Right ventricle myocardium superior (tissue), 1 donor: ENCODE results near the gene PCP4L1. TPM values are rescaled to one million over a fixed set of nuclear protein-coding genes. Genes with fewer than 3 reads are reported as not detected.
"Not testable (repeated sequence)": the region's sequence is repeated elsewhere in the genome, so short reads cannot be mapped to it uniquely, and the experiment has no call there.

Source experiments
- ATAC-seq: fragments of 200-7000 bp; cut with Tn5 transposase; one replicate; pipeline ENCODE4 v1.9.1; 2020; ENCODE audit warnings: mild to moderate bottlenecking; ENCODE audit not compliant: poor library complexity
- DNase-seq: peaks from one replicate; pipeline ENCODE4 v3.0.0-alpha.2; 2020
- intact Hi-C: fragments of 100-400 bp; cut with DNase I; formaldehyde crosslinking; loops from one replicate; pipeline ENCODE4 v1.11.2; 2022
- long read RNA-seq: library from polyadenylated mRNA; unstranded; transcript quantifications from one replicate; pipeline ENCODE4 v2.0.0, GENCODE V29; 2021
- total RNA-seq: library from RNA; stranded (reverse); fragmentation: NEBNext Ultra II Directional; extraction: Animal tissue kit (Norgen Biotek cat#: 25700); gene quantifications from one replicate; pipeline ENCODE4 v1.2.1, GENCODE V29; 2021
- donor health status: DM: no; HTN: yes; CAD: no; lungs with severe emphysema.

The PCP4L1 gene
- 0.22 TPM for total RNA-seq
- long read RNA-seq: 0 reads

DNA sequence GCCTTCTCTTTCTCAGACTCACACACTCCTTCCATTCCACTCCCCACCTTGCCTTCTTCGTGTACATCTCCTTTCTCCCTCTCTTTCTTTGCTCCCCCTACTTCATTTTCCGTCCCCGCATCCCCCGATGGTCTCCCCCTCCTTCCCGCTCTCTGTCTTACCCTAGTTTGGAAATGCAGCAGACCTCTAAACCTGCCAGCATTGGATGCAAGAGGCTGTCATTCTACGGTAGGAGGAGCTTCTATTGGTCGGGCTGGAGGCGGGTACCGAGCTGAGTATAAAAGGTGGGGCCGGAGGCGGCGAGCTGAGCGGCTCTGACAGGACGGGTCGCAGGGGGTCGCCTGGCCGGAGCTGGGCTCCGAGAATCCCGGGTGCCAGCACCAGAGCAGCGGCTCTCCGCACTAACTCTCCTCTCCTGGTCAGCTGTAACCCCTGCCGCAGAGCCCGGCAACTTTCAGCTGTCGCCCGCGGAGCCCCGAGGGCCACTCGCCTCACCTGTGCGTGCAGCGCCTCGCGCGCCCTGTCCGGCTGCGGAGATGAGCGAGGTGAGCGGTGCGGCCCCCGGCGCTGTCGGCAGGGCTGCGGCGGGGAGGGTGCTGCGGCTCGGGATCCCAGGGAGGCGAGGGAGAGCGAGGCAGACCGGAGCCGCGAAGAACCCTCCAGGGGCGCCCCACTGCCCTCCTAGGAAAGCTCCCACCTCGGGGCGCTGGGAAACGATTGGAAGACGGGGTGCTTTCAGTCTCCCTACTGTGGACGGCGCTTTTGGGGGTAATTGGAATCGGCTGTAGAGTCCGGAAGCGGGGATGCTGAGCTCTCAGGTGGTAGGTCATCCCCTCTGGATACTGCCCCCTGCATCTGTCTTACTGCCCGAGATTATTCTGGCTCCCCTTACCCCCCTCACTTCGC is at the start of gene PCP4L1:
Gene PCP4L1, plus strand, starts transcription at position 307 of the 906 bp plus-strand sequence. Its CDS starts 230 bp downstream, at position 537.
- DNase-seq (peak; percentile 61), ATAC-seq (peak; percentile 88)
- intact Hi-C loops: no loop called here

DNA sequence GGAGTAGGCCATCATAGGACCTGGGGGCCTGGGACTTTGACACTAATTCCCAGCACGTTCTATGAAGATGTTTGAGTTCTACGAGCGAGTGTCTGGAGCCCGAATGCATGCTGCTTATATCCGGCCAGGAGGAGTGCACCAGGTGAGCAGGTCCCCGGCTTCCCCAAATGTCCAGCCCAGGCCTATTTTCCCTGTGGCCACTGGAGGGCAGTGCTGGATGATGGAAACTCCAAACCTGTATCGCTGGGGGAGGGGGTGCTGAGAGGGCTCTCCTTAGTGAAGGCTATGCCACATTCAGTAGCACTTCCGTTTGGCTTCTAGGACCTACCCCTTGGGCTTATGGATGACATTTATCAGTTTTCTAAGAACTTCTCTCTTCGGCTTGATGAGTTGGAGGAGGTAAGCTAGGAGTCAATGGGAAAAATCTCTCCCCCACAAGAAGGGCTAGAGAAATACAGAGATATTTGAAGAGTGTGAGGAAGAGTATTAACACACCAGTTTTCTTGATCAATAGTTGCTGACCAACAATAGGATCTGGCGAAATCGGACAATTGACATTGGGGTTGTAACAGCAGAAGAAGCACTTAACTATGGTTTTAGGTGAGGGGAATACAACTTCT is 48.6 kb upstream of the PCP4L1 start:
- DNase-seq: peak; percentile 82
- intact Hi-C loops: no loop called here
- peak; percentile 72 for ATAC-seq

DNA sequence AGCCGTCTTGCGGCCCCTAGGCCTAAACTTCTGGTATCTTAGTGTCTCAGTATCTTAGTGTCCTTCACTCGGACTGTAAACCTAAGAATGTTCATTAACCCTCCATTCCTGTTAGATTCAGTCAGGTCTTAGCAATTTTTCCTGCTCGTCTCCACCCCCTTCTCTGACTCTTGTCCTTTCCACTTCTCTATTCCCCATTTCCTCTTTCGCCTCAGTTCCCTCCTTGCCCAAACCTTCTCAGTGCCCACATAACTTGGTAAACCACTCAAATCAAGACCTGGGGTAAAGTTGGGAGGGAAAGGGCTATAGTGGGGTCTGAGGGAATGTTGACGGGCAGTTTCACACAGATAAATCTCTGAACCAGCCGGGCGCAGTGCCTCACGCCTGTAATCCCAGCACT is 44.2 kb upstream of the PCP4L1 start:
- DNase-seq (no peak), ATAC-seq (peak; percentile 19)
- intact Hi-C loops: no loop called here

DNA sequence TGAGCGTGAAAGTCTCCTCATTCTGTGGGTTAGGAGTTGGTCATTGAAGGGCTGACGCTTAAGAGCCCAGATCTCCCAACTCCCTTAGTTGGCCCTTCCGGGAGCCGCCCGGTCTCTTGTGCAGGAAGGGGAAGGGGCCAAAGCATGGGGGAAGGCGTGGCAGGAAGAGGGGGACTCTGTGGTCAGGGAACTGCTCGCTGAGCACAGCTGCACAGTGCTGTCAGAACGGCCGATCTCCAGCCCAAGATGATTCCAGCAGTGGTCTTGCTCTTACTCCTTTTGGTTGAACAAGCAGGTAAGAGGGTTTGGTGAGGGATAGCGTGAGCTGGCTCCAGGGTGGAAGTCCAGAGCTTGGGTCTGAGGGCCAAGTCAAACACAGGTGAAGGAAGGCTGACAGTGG is 43.5 kb upstream of the PCP4L1 start, which contains the start of gene FCER1G:
Gene FCER1G, plus strand, starts transcription at position 220 of the 400 bp plus-strand sequence. Its CDS starts 27 bp downstream, at position 247.
- DNase-seq: peak; percentile 81
- ATAC-seq: peak; percentile 60
- intact Hi-C loops: no loop called here

DNA sequence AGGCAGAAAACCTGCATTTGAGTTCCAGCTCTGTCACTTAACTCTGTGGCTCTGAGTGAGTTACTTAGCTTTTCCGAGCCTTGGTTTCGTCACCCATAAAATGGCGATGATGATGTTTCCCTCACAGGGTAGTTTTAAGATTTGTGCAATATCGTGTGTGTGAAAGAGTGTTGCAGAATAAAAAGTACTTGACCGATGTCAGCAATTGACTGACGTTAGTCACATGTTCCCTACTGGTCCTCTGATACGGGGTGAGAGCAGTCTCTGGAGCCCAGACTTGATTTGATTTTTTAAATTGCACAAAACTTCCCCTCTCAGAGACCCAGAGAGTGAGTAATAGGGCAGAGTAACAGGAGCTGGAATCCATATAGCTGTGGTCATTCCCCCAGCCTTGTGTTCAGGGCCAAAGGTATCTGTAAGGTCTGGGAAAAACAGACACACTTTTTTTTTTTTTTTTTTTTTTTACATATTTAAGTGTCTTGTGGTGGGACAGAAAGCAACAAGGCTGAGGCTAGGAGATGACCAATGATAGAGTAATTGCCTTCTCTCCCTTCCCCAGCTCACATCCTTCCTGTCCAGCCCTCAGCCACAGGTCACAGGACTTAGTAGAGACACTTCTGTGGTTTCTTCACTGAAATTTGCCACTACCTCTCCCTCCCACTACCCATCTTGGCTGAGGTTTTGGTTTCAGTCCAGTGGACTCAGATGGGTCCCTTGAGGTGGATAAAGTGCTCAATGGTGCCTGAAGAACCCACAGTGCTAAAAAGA is 41.4 kb upstream of the PCP4L1 start:
- DNase-seq: no peak
- ATAC-seq: peak; percentile 62
- intact Hi-C loops: no loop called here

DNA sequence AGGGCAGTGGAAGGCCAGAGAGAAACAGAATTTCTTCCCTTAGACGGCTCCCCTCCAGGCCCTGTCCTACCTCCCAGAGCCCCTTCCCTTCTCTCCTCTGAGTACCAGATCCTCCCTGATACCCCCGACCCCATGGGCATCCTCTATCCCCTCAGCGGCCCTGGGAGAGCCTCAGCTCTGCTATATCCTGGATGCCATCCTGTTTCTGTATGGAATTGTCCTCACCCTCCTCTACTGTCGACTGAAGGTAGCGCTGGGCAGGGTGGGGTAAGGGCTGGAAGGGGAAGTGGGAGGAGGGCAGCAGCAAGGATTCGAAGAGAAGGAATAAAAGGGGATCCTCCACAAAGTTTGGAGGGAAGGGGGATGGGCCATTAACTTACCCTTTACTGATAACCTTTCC is 40.7 kb upstream of the PCP4L1 start:
- ATAC-seq (no peak), DNase-seq (no peak)
- intact Hi-C loops: no loop called here

DNA sequence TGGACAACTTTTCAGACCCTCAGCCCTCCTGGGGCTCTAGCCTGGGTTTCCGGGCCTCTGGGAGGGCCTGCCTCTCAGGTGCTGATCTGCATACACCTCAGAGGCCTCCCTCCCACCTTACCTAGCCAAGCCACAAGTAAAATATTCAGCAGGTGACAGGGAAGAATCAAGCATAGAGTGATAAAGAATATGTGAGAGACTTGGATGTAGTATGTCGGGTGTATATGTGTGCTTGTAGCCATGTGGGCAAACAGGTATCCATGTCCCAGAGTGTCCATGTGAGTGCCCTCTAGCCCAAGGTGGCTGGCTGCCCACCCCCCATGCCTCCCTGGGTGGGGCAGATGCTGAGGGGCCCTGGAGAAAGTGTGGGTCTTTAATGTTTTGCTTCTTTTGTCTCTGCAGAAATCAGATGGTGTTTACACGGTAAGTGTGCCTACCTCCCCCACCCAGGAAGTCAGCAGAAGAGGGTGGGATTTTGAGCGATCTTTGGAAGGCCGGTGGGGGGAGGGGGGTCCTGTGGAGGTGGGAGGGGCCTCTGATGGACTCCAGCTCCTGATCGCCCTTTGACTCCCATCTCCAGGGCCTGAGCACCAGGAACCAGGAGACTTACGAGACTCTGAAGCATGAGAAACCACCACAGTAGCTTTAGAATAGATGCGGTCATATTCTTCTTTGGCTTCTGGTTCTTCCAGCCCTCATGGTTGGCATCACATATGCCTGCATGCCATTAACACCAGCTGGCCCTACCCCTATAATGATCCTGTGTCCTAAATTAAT is 40.1 kb upstream of the PCP4L1 start:
- ATAC-seq (no peak), DNase-seq (no peak)
- intact Hi-C loops: no loop called here

DNA sequence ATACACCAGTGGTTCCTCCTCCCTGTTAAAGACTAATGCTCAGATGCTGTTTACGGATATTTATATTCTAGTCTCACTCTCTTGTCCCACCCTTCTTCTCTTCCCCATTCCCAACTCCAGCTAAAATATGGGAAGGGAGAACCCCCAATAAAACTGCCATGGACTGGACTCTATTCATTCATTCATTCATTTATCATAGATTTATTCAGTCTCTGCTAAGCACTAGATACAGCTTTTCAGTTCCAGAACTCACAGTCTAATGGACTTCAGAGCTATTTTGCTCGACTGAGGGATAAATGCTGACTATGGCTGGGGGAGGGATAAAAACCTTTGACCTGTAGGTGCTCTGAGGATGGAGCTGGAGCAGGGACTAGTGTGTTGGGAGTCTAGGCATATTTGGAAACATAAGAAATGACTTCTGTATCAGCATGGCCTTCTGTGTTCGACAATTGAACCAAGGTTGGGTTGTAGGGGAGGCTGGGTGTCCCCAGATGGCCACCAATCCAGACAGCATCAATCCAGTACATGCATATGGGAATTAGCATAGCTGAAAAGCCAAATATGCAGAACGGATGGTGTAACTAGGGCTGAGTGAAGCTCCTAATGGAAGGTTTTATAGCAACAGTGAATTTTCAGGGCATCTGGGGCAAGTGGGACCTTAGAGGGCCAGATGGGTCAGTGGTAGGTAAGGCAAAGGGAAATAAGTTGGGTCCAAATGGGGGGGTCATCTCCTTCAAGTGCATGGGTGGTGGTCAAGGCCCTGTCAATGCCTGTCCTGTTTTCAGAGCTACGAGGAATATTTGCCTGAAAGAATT is 39.3 kb upstream of the PCP4L1 start:
- ATAC-seq: no peak
- no peak for DNase-seq
- intact Hi-C loops: no loop called here

DNA sequence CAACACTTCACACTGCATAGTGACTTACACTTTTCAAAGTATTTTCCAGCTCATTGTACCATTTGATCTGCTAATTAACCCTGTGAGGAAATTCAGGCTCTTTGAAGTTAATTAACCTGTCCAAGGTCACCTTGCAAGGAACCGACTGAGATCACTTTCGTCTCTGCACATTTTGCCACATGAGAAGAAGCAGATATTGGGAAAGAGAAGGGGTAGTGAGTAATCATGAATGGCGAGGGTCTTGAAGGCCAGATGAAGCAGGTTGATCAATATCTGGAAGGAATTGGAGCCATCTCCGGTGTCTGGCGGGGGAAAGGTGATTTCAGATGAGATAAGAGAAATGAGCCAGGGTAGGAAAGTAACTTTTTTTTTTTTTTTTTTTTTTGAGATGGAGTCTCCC is 38.5 kb upstream of the PCP4L1 start:
- DNase-seq: no peak
- intact Hi-C loops: no loop called here
- ATAC-seq: no peak

DNA sequence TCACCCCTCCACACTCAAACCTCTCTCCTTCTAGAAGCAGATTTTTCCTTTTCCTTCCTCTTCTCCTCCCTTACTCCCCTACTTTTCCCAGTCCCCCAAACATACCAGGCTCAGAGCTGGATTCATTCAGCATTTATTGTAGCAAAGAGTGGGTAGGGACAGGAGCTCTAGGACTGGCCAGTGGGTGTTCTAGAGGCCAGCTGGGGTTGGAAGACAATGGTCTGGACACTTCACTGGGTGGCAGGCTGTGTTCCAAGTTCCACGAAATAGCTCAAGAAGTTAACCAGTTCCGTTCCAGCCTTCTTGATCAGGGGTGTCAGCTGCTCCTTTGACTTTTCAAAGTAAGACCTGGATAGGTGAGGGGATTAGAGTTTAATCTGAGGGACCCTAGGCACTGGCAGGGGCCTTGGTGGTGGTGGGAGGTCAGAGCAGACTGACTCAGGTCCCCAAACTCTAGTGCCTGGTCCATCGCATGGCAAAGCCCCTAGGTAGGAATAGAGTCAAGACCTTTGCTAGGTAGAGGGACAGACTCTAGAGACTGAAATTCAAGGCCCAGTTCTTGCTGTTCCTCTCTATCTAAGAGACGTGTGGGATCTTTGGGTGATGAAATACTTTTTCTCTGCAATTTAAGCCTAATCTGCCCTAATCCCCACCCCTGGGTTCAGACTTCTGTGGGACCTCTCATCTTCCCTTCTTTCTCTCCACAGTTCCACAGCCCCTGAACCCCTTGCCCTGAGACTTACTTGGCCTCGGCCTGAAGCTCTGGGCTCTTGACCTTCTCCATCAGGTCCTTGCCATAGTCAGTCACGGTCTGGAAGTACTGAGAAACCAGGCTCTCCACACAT is 36.1 kb upstream of the PCP4L1 start:
- intact Hi-C loops: no loop called here
- no peak for ATAC-seq
- DNase-seq: no peak

DNA sequence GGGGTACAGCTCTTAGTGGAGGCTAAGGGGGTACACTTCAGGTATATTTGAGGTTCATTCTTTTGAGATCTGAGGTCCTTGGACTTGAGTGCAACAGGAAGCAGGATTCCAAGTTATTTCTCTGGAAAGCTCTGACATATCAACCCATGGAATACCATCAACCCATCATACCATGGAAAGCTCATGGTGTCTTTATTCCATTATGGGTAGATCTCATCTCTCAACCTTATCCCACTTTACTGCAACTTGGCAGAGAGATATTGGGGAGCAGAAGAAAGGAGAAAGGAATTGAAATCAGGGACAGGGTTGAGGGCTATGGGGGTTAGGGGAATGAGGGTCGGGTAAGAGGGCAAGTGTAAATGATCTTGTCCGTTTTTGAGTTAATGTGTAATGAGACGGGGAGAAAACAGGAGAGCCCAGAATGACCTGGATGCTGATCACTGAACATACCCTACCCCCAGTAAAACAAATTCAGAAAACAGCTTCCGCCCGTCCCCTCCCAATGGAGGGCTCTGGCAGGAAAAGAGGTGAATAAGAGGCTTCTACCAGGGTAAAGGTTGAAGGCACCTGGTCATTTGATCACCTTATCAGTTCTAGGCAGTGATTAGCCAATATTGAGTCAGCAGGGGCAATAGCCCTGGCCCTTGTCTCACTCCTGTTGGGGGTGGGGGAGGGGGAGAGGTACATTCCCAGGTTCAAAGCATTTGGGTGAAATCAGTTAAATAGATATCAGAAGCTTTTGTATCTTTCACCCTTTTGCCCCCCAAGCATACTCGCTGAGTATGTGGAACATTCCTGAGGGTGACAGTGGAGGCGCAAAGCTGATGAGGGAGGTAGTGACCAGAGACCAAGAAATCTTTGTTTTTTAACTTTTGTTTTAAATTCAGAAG is 34.5 kb upstream of the PCP4L1 start:
- DNase-seq (no peak), ATAC-seq (no peak)
- intact Hi-C loops: no loop called here

DNA sequence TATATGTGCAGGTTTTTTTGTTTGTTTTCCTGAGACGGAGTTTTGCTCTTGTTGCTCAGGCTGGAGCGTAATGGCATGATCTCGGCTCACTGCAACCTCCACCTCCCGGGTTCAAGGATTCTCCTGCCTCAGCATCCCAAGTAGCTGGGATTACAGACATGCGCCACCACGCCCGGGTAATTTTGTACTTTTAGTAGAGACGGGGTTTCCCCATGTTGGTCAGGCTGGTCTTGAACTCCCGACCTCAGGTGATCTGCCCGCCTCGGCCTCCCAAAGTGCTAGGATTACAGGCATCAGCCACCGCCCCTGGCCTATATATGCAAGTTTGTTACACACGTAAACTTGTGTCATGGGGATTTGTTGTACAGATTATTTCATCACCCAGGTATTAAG is 33.9 kb upstream of the PCP4L1 start:
- intact Hi-C loops: loop anchor here (5.0 kb wide), 2 partner anchors 83 to 158 kb away; partner anchors contain the start of gene MPZ
- ATAC-seq, DNase-seq: not testable (repeated sequence)

DNA sequence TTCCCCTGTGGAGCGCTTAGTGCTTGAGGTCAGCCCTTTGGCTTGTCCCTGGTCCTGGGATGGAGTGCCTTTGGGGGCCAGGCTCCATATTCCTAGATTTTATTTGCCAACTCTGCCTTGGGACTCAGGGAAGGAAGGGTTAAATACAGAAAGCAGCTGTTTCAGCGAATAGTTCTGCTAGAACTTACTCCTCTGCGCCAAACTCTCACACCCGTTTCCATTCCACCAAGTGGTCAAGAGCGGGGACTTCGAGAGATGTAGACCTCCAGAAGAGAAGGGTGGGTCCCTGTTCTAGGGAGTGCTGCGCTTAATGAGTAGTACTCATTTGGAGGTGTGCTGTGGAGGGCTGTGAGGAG is 33.4 kb upstream of the PCP4L1 start:
- ATAC-seq: no peak
- intact Hi-C loops: loop anchor here (5.0 kb wide), 2 partner anchors 82 to 157 kb away; partner anchors contain the start of gene MPZ
- DNase-seq: no peak

DNA sequence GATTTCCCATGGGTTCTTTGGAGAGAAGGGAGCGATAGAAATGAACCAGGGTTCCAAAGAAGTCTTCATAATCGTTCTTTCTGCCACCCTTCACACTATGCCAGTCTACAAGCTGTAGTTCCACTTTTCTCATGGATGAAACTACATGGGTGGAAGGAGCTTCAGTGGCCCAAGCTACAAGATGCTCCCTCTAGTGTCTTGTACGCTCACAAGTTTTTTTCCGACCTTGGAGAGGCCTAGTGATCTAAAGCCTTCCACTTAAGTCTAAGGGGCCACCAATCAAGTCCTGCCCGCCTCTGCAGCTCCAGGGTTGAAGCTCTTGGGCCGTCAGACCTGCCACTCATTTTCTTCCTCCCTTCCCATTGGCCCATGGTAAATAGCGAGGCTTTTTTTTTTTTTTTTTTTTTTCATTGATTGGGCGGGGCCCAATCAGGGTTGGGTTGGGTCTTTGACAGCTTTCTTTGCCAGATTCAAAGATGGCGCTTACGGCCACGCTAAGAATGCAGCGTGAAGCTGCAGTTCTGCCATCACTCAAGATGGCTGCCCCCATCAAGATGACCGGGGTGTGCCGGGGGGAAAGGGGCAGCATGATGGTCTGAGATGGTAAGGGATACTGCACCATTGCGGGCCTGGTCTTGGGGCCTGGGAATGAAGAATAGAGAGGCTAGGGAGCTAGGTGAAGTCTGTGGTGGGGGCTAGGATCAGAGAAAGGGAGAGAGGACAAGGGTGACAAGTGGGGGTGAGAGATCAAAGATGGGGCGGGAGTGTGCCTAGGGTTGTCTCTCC is 32.8 kb upstream of the PCP4L1 start, which contains the start of gene TOMM40L:
Gene TOMM40L, plus strand, starts transcription at position 527 of the 786 bp plus-strand sequence. CDS start 430 bp downstream, outside the sequence.
- peak; percentile 95 for ATAC-seq
- peak; percentile 93 for DNase-seq
- intact Hi-C loops: loop anchor here (5.0 kb wide), 2 partner anchors 82 to 157 kb away; partner anchors contain the start of gene MPZ

DNA sequence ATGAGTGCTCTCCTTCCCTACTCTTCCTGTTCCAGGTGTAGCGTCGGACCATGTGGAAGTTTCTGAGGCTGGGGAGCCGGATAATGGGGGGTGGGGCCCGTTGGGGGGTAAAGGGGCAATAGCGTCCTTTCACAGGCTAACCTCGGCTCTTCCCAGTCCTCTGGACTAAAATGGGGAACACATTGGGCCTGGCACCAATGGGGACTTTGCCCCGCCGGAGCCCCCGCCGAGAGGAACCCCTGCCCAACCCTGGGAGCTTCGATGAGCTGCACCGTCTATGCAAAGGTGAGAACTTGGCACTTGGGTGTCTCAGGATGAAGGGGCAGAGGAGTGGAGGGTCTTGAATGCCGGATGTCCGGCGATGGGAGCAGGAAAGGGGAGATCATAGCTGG is 32.2 kb upstream of the PCP4L1 start:
- DNase-seq (no peak), ATAC-seq (peak; percentile 6)
- intact Hi-C loops: loop anchor here (5.0 kb wide), 2 partner anchors 81 to 156 kb away; partner anchors contain the start of gene MPZ
